DOHH2 (cell line): ENCODE results near the gene HIVEP3.

Experiments
- CTCF ChIP-seq: fragments of 200-600 bp; sonication (generic); IDR thresholded peaks from one replicate; pipeline ENCODE4 v1.5.1; 2014; ENCODE audit warnings: antibody characterized with exemption, mild to moderate bottlenecking, low read depth, low read length; ENCODE audit not compliant: poor library complexity, severe bottlenecking
- EZH2phosphoT487 ChIP-seq: fragments of 200-600 bp; sonication (generic); IDR thresholded peaks from 2 replicates; pipeline ENCODE4 v1.6.1; 2017; ENCODE audit warnings: borderline replicate concordance, mild to moderate bottlenecking, antibody characterized with exemption, low read length, moderate library complexity, mixed read lengths

- TF ChIP-seq CTCF: no peak
- TF ChIP-seq EZH2phosphoT487: no peak
These were observed 126.3 kb downstream of the HIVEP3 start for GRCh38 chr1:41792485-41792770.
